Urinary bladder (tissue), 4 donors: ENCODE measurements around the gene KCNT1. TPM values are rescaled to one million over a fixed set of nuclear protein-coding genes. Genes with fewer than 3 reads are reported as not detected.

ENCODE experiments used
- DNase-seq: peaks from one replicate; pipeline ENCODE4 v3.0.0-alpha.2; 2015; ENCODE audit errors: extremely low spot score
- H3K27ac ChIP-seq: one replicate; pipeline ENCODE4 v1.5.1; 2013; ENCODE audit warnings: low read depth, mild to moderate bottlenecking, moderate library complexity
- H3K36me3 ChIP-seq: one replicate; pipeline ENCODE4 v1.6.1; 2013; ENCODE audit warnings: mild to moderate bottlenecking, moderate library complexity; ENCODE audit not compliant: insufficient read depth
- H3K4me1 ChIP-seq: one replicate; pipeline ENCODE4 v1.6.1; 2013; ENCODE audit warnings: mild to moderate bottlenecking, moderate library complexity; ENCODE audit not compliant: insufficient read depth
- H3K4me3 ChIP-seq: one replicate; pipeline ENCODE4 v1.5.1; 2013; ENCODE audit warnings: low read depth, low read length
- WGBS: extraction: QIAGEN DNeasy Blood & Tissue Kit; methylation state at CpG from one replicate; pipeline ENCODE4 v1.1.7; 2013; 5-methylcytosine and 5-hydroxymethylcytosine counted together
- polyA plus RNA-seq: library from polyadenylated mRNA; stranded (reverse); fragments of 200-250 nt; gene quantifications from one replicate; pipeline ENCODE4 v1.2.3, GENCODE V29; 2013
- total RNA-seq: library from RNA; depleted of rRNA; stranded (reverse); fragments of >200 nt; gene quantifications from one replicate; pipeline ENCODE4 v1.2.3, GENCODE V29; 2014
- donor health status: healthy with polysubstance abuse.
- donor health status: healthy.

Gene KCNT1
- total and polyA plus RNA-seq, 2 donors: 0.37 to 0.58 TPM

DNA sequence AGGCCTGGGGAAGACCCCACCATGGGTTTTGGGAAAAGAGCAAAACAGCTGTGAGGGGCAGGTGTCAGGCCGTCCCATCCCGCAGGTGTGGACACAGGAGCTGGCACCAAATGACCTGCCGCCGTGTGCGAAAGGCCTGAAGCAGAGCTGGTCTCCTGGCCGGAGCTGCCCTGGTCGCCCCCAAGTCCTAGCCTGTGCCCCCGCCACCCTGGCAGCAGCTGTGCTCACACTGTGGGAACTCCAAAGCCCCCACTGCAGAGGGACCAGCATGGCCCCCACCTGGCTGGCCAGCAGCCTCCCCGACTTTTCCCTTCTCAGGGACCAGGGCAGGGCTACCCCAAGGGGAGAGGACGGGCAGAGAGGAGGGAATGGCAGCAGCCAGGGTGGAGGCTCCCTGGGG is 88.4 kb downstream of the KCNT1 start:
- Histone ChIP-seq H3K4me1 (no peaks in the 10 kb centered on the region), H3K4me3 (no peak overlapping the region), H3K27ac (no peak overlapping the region), H3K36me3 (no peaks in the 10 kb centered on the region)
- DNase-seq: no peak
- 93% methylated on average over 10 of the region's 10 CpGs for WGBS

DNA sequence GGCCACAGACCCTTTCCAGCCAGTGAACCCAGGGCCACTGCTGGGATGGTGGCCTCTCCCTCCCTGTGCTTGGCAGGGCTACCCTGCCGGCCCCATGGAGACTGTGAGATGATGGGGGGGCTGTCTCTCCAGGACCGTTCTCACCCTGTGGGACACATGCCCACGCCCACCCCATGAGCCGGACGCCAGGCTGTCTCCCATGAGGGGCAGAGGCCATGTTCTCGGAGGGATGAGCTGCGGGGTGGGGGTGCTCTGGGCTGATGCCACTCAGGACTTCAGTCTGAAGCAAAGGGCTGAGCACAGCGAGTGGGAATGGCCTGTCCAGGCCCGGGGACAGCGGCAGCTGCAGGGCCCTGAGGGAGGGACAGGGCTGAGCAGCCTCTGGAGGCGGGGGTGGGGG is 88.9 kb downstream of the KCNT1 start:
- 76% methylated on average over 11 of the region's 11 CpGs for WGBS
- Histone ChIP-seq H3K27ac (no peak overlapping the region), H3K4me1 (no peaks in the 10 kb centered on the region), H3K4me3 (no peak overlapping the region), H3K36me3 (no peaks in the 10 kb centered on the region)
- DNase-seq: no peak

GRCh38 chr9:135791431-135792267 is 89.7 kb downstream of the KCNT1 start:
- Histone ChIP-seq H3K36me3 (no peaks in the 10 kb centered on the region), H3K4me1 (no peaks in the 10 kb centered on the region), H3K4me3 (no peak overlapping the region), H3K27ac (no peak overlapping the region)
- DNase-seq: no peak
- 73% methylated on average over 35 of the region's 35 CpGs for WGBS

GRCh38 chr9:135792268-135793128 is 90.5 kb downstream of the KCNT1 start:
- Histone ChIP-seq H3K4me1 (no peaks in the 10 kb centered on the region), H3K27ac (no peak overlapping the region), H3K4me3 (no peak overlapping the region), H3K36me3 (no peaks in the 10 kb centered on the region)
- DNase-seq: no peak
- WGBS: 79% methylated on average over 31 of the region's 31 CpGs

DNA sequence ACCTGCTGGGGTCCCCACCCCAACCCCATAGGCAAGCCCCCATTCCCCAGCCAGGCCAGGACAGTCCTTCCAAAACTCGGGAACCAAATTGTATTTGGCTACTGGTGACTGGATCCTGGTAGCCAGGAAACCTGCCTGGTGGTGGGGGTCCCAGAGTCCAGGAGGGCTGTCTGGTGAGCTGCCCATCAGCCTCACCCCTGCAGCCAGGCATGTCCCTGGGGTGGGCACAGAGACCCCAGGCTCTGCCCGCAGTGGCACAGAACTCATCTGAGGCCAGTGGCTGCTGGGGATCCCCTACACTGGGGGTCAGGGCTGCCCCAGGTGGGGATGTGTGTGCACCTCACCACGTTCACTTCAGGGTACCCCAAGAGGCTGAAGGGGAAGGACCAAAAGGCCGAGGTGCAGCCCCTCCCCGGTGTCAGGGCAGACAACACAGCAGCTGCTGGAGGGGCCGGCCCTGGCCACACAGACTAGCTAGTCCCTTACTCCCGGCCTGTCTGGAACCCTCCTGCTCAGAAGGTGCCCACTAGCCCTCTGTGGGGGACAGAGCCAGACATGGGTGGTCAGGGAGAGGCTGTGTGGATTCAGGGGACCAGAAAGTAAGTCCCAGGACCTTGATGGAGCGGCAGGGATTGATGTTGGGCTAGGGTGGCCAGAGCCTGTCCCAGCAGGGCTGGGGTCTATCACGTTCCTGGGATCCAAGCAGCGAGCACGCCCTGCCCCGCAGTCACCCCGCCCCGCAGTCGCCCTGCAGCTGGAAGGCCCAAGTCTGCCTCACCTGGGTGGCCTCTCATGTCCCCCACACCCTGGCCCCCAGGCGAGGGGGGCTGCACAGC is 91.5 kb downstream of the KCNT1 start:
- WGBS: 83% methylated on average over 16 of the region's 16 CpGs
- H3K36me3 ChIP-seq: no peaks in the 10 kb centered on the region
- no peaks in the 10 kb centered on the region for H3K4me1 ChIP-seq
- no peak overlapping the region for H3K27ac ChIP-seq
- DNase-seq: no peak
- H3K4me3 ChIP-seq: no peak overlapping the region

- H3K36me3 ChIP-seq: no peaks in the 10 kb centered on the region
- no peak for DNase-seq
- H3K27ac ChIP-seq: no peak overlapping the region
- H3K4me3 ChIP-seq: no peak overlapping the region
- WGBS: 78% methylated on average over 7 of the region's 7 CpGs
- H3K4me1 ChIP-seq: no peaks in the 10 kb centered on the region
These were observed 92.0 kb downstream of the KCNT1 start for GRCh38 chr9:135794057-135794335.

- Histone ChIP-seq H3K4me1 (no peaks in the 10 kb centered on the region), H3K27ac (no peak overlapping the region), H3K4me3 (no peak overlapping the region), H3K36me3 (no peaks in the 10 kb centered on the region)
- 83% methylated on average over 15 of the region's 15 CpGs for WGBS
- no peak for DNase-seq
These were observed 92.4 kb downstream of the KCNT1 start for GRCh38 chr9:135794361-135794885.

DNA sequence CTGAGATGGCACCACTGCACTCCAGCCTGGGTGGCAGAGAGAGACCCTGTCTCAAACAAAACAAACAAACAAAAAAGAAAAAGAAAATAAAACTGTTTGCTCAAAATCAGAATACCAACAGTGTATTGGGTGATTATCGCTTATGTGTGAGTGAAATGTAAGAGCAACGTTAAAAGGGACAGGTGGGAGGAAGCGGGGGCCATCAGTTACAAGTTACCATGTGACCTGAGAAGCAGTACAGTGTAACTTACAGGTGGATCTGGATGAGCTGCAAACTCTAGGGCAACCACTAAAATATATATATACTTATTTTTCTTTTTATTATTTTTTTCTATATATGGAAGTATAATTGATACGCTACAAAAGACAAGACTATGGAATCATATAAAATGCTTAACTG is 93.4 kb downstream of the KCNT1 start:
- Histone ChIP-seq H3K4me3 (no peak overlapping the region), H3K27ac (no peak overlapping the region), H3K36me3 (no peaks in the 10 kb centered on the region), H3K4me1 (no peaks in the 10 kb centered on the region)
- DNase-seq: no peak
- WGBS: 82% methylated on average over 4 of the region's 4 CpGs

DNA sequence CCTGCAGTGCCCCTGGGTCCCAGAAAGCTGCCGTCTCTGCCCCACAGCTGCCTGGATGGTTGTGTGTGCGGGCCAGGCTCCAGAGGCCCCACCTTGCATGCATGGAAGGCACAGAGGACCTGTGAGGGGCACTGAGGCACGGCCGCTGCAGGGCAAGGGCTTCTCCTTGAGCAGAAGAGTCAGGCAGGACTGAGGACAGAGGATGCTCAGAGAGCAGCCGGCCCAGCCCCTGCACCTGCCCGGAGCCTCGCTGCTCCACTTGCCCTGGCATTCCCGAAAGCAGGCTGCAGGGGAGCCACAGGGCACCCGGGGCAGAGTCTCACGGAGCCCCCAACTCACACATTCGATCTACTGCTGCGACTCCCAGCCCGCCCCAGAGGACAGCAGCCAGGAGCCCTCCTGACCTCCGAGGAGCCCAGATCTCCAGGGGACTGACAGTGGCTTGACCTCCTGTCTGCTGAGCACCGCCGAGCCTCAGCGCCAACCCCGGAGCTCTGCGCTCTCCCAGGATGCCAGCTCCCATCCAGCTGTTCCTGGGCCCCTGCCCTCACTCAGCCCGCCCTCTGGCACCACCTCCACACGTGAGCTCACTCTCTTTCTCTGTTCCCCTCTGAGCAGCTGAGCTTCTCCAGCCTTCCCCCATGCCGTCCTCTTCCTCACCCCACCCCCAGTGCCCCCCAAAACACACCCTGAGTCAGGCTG is 95.0 kb downstream of the KCNT1 start:
- Histone ChIP-seq H3K4me1 (no peaks in the 10 kb centered on the region), H3K4me3 (no peak overlapping the region), H3K36me3 (no peaks in the 10 kb centered on the region), H3K27ac (no peak overlapping the region)
- 77% methylated on average over 22 of the region's 22 CpGs for WGBS
- DNase-seq: no peak

- Histone ChIP-seq H3K4me1 (no peaks in the 10 kb centered on the region), H3K4me3 (no peak overlapping the region), H3K27ac (no peak overlapping the region), H3K36me3 (no peaks in the 10 kb centered on the region)
- DNase-seq: no peak
- 39% methylated on average over 24 of the region's 24 CpGs for WGBS
These were observed 95.7 kb downstream of the KCNT1 start for GRCh38 chr9:135797507-135798262.

DNA sequence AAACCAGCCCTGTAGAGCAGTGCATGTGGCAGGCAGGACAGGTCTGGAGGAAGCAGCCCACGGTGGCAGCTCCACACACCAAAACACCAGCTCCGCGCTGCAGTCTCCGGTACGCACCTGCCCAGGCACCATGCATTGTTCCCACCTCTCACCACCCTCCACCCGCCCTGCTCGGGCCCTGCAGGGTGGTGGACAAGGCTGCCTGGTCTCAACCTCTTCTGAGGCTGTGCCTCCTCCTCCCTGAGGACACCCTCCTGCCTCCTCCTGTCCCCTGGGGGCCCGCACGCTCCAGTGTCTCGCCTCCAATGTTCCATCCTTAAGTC is 96.2 kb downstream of the KCNT1 start:
- H3K4me3 ChIP-seq: no peak overlapping the region
- DNase-seq: no peak
- H3K4me1 ChIP-seq: no peaks in the 10 kb centered on the region
- 82% methylated on average over 10 of the region's 10 CpGs for WGBS
- no peak overlapping the region for H3K27ac ChIP-seq
- no peaks in the 10 kb centered on the region for H3K36me3 ChIP-seq

DNA sequence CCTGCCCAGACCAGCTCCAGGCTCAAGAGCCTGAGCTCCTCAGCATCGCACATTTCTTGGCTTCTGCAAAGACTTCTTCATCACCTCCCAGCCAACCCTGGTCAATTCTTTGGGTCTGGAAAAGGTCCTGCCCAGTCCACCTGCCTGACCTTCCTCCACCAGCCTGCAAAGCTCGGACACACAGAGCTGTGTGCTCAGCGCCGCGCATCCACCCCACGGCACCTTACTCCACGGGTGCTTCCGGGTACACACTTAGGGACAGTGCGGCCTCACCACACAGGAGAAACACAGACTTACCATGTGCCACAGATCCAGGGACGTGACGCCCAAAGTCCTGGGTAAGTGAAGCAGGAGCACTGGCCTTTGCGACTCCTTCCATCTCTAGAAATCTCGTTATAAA is 97.3 kb downstream of the KCNT1 start:
- Histone ChIP-seq H3K4me1 (no peaks in the 10 kb centered on the region), H3K36me3 (no peaks in the 10 kb centered on the region), H3K4me3 (no peak overlapping the region), H3K27ac (no peak overlapping the region)
- DNase-seq: no peak
- 94% methylated on average over 13 of the region's 13 CpGs for WGBS
